ENCODE data around the gene CYP2D6. TPM values are rescaled to one million over a fixed set of nuclear protein-coding genes. Genes with fewer than 3 reads are reported as not detected.

CYP2D6 gene
- total and polyA plus RNA-seq, 2 of the 13 experiments (the other 11 are each of a cell fraction or from before 2014, with no cell fraction given), result 1.0 to 3.7 TPM

DNA sequence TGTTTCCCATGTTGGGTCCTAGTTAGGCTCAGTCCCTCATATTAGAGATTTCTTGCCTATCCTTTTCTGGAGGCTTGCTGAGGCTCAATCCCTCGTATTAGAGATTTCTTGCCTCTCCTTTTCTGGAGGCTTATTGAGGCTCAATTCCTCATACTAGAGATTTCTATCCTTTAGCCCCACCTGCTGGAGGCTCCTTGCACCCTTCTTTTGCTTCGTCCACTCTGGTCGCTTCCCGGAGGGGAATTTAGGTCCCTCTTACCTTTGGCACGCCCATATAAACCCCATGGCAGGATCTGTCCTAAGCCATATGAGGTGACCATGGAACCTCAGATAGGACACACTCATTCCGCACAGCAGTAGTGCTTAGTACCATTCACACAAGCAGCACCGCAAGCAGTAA lies 15.9 kb downstream of the CYP2D6 start:
- ChIA-PET POLR2A (no interaction called here), CTCF (ENCODE audit: low intra/inter-chr PET ratio, low total read pairs) (interaction anchor here (0.8 to 3.9 kb wide), 6 partner anchors 20 to 323 kb away, joined by 3 to 35 read pairs (median 8); partner anchors contain the start of gene NDUFA6)
- FAIRE-seq (no peak), DNase-seq (ENCODE audit: low spot score) (peak; percentile 54), ATAC-seq (peak; percentile 70)
- Histone ChIP-seq H3K9ac (ENCODE audit: insufficient read depth, low read depth, low read length) (no peak overlapping the region), H4K20me1 (ENCODE audit: insufficient read depth, low read length) (no peaks in the 10 kb centered on the region), H3K9me3 (ENCODE audit: low read length) (peaks cover 10% of the 10 kb centered on the region; the same call in 1 of the 2 replicates), H2AFZ (ENCODE audit: low read length) (no peak overlapping the region), H3K27ac (ENCODE audit: extremely low read length, insufficient read depth, low read length) (no peak overlapping the region), H3K4me2 (ENCODE audit: low read depth, low read length) (no peak overlapping the region), H3K36me3 (replicated peaks in 1 of 2; ENCODE audit: control insufficient read depth in 1 of 2, insufficient read depth in 2 of 2, low read length in 2 of 2) (no peaks in the 10 kb centered on the region), H3K27me3 (ENCODE audit: control insufficient read depth in 1 of 2, insufficient read depth in 2 of 2, low read length in 2 of 2) (no peaks in the 10 kb centered on the region), H3K4me1 (ENCODE audit: insufficient read depth, low read length) (peaks cover 10% of the 10 kb centered on the region), H3K79me2 (ENCODE audit: insufficient read depth, low read length) (no peaks in the 10 kb centered on the region), H3K4me3 (replicated peaks in 1 of 3; ENCODE audit: insufficient read depth in 1 of 3, low read depth in 2 of 3, low read length in 3 of 3) (no peak overlapping the region)
- WGBS (ENCODE audit: low lambda C conversion rate), result 45% methylated on average over 7 of the region's 7 CpGs
- in situ Hi-C loops (cut with HindIII; ENCODE audit: extremely low pct_ligation_motif_present, low pct_unique_long_range_greater_than_20kb), result loop anchor here (5.0 kb wide), 1 partner anchor 147 kb away; the partner anchor contains the start of gene SEPTIN3
- TF ChIP-seq SMAD3 (CRISPR knock-in tag; IDR thresholded peaks at IDR 0.05) (no peak), HOXA9 (CRISPR knock-in tag; IDR thresholded peaks at IDR 0.05; ENCODE audit: borderline replicate concordance) (no peak), NFYC (CRISPR knock-in tag; IDR thresholded peaks at IDR 0.05) (no peak), RAD21 (CRISPR knock-in tag; IDR thresholded peaks at IDR 0.05) (peak; percentile 56), NR1H2 (CRISPR knock-in tag; IDR thresholded peaks at IDR 0.05; ENCODE audit: borderline replicate concordance, low read depth) (no peak), ZC3H13 (CRISPR knock-in tag; IDR thresholded peaks at IDR 0.05) (no peak), ZNF709 (CRISPR knock-in tag; IDR thresholded peaks at IDR 0.05) (no peak), ZNF572 (CRISPR knock-in tag; IDR thresholded peaks at IDR 0.05) (no peak), ZFP36L1 (CRISPR knock-in tag; IDR thresholded peaks at IDR 0.05) (no peak), HOXA7 (CRISPR knock-in tag; IDR thresholded peaks at IDR 0.05) (no peak), STAG1 (CRISPR knock-in tag; IDR thresholded peaks at IDR 0.05) (peak; percentile 73), CTCF (CRISPR knock-in tag; IDR thresholded peaks at IDR 0.05) (peak; percentile 62), ZNF749 (CRISPR knock-in tag; IDR thresholded peaks at IDR 0.05; ENCODE audit: borderline replicate concordance) (no peak), SMC3 (IDR thresholded peaks at IDR 0.05; ENCODE audit: low read length) (peak; percentile 64; the same call in 1 of the 2 replicates), MXD1 (CRISPR knock-in tag; IDR thresholded peaks at IDR 0.05) (no peak), ZNF766 (CRISPR knock-in tag; IDR thresholded peaks at IDR 0.05; ENCODE audit: borderline replicate concordance) (no peak)
- BruUV-seq (replicated peaks), result no TSS peak
- intact Hi-C loops (cut with micrococcal nuclease; ENCODE audit: unreplicated experiment), result loop anchor here (1.0 to 10.0 kb wide), 3 partner anchors 148 to 420 kb away; partner anchors contain the start of genes MEI1 and SMIM45

Data from HepG2 (cell line).